ENCODE data around the gene TBX10.

The TBX10 gene

GRCh38 chr11:67668192-67668551 lies 28.6 kb upstream of the TBX10 start:
- no peak overlapping the region for H3K4me2 ChIP-seq (ENCODE audit: low read depth, low read length)
- no peaks in the 10 kb centered on the region for H4K20me1 ChIP-seq (ENCODE audit: insufficient read depth, low read length)
- H3F3A ChIP-seq (ENCODE audit: insufficient read depth, low read length) = no peaks in the 10 kb centered on the region
- no peak overlapping the region for H3K4me3 ChIP-seq (ENCODE audit: low read length)
- no peaks in the 10 kb centered on the region for H3K9me2 ChIP-seq (replicated peaks; ENCODE audit: insufficient read depth, low read length)
- no peak overlapping the region for H3K9ac ChIP-seq (ENCODE audit: low read length)
- DNase-seq = no peak
- H3K9me3 ChIP-seq (replicated peaks; ENCODE audit: insufficient read depth, low read length) = no peaks in the 10 kb centered on the region
- H3K36me3 ChIP-seq (replicated peaks; ENCODE audit: insufficient read depth, low read length) = no peaks in the 10 kb centered on the region
- TF ChIP-seq, protein P1, sequence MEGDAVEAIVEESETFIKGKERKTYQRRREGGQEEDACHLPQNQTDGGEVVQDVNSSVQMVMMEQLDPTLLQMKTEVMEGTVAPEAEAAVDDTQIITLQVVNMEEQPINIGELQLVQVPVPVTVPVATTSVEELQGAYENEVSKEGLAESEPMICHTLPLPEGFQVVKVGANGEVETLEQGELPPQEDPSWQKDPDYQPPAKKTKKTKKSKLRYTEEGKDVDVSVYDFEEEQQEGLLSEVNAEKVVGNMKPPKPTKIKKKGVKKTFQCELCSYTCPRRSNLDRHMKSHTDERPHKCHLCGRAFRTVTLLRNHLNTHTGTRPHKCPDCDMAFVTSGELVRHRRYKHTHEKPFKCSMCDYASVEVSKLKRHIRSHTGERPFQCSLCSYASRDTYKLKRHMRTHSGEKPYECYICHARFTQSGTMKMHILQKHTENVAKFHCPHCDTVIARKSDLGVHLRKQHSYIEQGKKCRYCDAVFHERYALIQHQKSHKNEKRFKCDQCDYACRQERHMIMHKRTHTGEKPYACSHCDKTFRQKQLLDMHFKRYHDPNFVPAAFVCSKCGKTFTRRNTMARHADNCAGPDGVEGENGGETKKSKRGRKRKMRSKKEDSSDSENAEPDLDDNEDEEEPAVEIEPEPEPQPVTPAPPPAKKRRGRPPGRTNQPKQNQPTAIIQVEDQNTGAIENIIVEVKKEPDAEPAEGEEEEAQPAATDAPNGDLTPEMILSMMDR (IDR thresholded peaks at IDR 0.05; ENCODE audit: low read length) = no peak
- TF ChIP-seq EZH2phosphoT487 (IDR thresholded peaks at IDR 0.05; ENCODE audit: low read length) (no peak), EZH2 (optimal IDR thresholded peaks at IDR 0.05; ENCODE audit: low read depth, low read length) (no peak)
- no peak overlapping the region for H2AFZ ChIP-seq (ENCODE audit: low read length)
- H3K79me2 ChIP-seq (ENCODE audit: low read length) = no peaks in the 10 kb centered on the region
- H3K27ac ChIP-seq (ENCODE audit: low read length) = no peak overlapping the region
- peaks cover 3% of the 10 kb centered on the region; the same call in 1 of the 2 replicates for H3K27me3 ChIP-seq (replicated peaks; ENCODE audit: insufficient read depth, low read length)
- no peaks in the 10 kb centered on the region for H3K4me1 ChIP-seq (ENCODE audit: low read length)

DNA sequence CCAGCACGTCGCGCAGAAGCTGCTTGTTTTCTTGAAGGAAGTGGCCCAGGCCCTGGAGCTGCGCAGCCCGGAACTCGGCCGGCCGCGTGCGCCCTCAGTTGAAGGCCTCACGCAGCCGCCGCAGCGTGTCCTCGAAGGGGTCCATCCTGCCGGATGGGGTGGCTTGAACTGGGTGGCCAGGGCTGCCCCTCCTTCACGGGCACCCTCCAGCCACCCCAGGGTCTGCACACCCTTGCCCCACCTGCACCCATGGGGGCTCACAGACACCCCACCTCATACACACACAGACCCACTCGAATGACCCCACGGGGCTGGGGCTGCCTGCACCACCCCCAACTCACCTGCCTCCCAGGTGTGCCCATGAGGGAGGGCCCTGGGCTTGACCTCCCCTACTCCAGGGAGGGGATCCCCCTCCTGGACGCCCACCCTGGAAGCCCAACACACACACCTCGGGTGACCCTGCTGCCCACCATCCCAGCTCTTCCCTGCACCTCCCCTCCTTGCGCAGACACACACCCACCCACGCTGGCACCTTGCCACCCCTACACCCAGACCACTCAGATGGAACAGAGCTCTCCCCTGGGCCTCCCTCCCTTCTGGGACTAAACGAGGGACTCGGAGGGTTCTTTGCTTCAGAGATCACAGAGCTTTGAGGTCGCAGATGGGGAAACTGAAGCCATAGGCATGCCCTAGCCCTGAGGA lies 28.1 kb upstream of the TBX10 start:
- no peak overlapping the region for H2AFZ ChIP-seq (ENCODE audit: low read length)
- no peak for DNase-seq

GRCh38 chr11:67666676-67667489 lies 27.3 kb upstream of the TBX10 start:
- Histone ChIP-seq H4K20me1 (ENCODE audit: insufficient read depth, low read length) (no peaks in the 10 kb centered on the region), H3K9me3 (replicated peaks; ENCODE audit: insufficient read depth, low read length) (no peaks in the 10 kb centered on the region), H3K79me2 (ENCODE audit: low read length) (no peaks in the 10 kb centered on the region), H3K9ac (ENCODE audit: low read length) (no peak overlapping the region), H3K4me3 (ENCODE audit: low read length) (no peak overlapping the region), H3K4me1 (ENCODE audit: low read length) (no peaks in the 10 kb centered on the region), H2AFZ (ENCODE audit: low read length) (no peak overlapping the region), H3K4me2 (ENCODE audit: low read depth, low read length) (no peak overlapping the region), H3K9me2 (replicated peaks; ENCODE audit: insufficient read depth, low read length) (no peaks in the 10 kb centered on the region), H3K27me3 (replicated peaks; ENCODE audit: insufficient read depth, low read length) (peaks cover 16% of the 10 kb centered on the region), H3K36me3 (replicated peaks; ENCODE audit: insufficient read depth, low read length) (no peaks in the 10 kb centered on the region), H3K27ac (ENCODE audit: low read length) (no peak overlapping the region), H3F3A (ENCODE audit: insufficient read depth, low read length) (no peaks in the 10 kb centered on the region)
- TF ChIP-seq EZH2 (optimal IDR thresholded peaks at IDR 0.05; ENCODE audit: low read depth, low read length) (no peak), EZH2phosphoT487 (IDR thresholded peaks at IDR 0.05; ENCODE audit: low read length) (no peak)
- TF ChIP-seq, protein P1 (IDR thresholded peaks at IDR 0.05; ENCODE audit: low read length) = no peak
- no peak for DNase-seq

More for the DNA sequence above, 28.1 kb upstream of the TBX10 start:
- TF ChIP-seq EZH2 (optimal IDR thresholded peaks at IDR 0.05; ENCODE audit: low read depth, low read length) = no peak
- TF ChIP-seq EZH2phosphoT487 (IDR thresholded peaks at IDR 0.05; ENCODE audit: low read length) = no peak
- TF ChIP-seq, protein P1 (IDR thresholded peaks at IDR 0.05; ENCODE audit: low read length) = no peak
- peaks cover 8% of the 10 kb centered on the region; the same call in 1 of the 2 replicates for H3K27me3 ChIP-seq (replicated peaks; ENCODE audit: insufficient read depth, low read length)
- H3K36me3 ChIP-seq (replicated peaks; ENCODE audit: insufficient read depth, low read length) = no peaks in the 10 kb centered on the region
- no peak overlapping the region for H3K4me2 ChIP-seq (ENCODE audit: low read depth, low read length)
- no peaks in the 10 kb centered on the region for H4K20me1 ChIP-seq (ENCODE audit: insufficient read depth, low read length)
- H3K27ac ChIP-seq (ENCODE audit: low read length) = no peak overlapping the region
- H3K9me3 ChIP-seq (replicated peaks; ENCODE audit: insufficient read depth, low read length) = no peaks in the 10 kb centered on the region
- H3F3A ChIP-seq (ENCODE audit: insufficient read depth, low read length) = no peaks in the 10 kb centered on the region
- no peak overlapping the region for H3K4me3 ChIP-seq (ENCODE audit: low read length)
- no peaks in the 10 kb centered on the region for H3K9me2 ChIP-seq (replicated peaks; ENCODE audit: insufficient read depth, low read length)
- H3K4me1 ChIP-seq (ENCODE audit: low read length) = no peaks in the 10 kb centered on the region
- H3K79me2 ChIP-seq (ENCODE audit: low read length) = no peaks in the 10 kb centered on the region
- H3K9ac ChIP-seq (ENCODE audit: low read length) = no peak overlapping the region
